Activated CD8-positive, alpha-beta memory T cell treated with anti-CD3 and anti-CD28 coated beads, Interleukin-2, amount 50 U/mL, for 24 hours (primary cell): ENCODE results near the gene EIF2A.
"Not testable (repeated sequence)": the region's sequence is repeated elsewhere in the genome, so short reads cannot be mapped to it uniquely, and the experiment has no call there.

Source experiments
- DNase-seq: peaks from one replicate; pipeline ENCODE4 v3.0.0-alpha.2; 2020; ENCODE audit errors: extremely low read depth

Gene EIF2A

GRCh38 chr3:150543531-150543930, 3.1 kb upstream of the EIF2A start:
- no peak for DNase-seq

DNA sequence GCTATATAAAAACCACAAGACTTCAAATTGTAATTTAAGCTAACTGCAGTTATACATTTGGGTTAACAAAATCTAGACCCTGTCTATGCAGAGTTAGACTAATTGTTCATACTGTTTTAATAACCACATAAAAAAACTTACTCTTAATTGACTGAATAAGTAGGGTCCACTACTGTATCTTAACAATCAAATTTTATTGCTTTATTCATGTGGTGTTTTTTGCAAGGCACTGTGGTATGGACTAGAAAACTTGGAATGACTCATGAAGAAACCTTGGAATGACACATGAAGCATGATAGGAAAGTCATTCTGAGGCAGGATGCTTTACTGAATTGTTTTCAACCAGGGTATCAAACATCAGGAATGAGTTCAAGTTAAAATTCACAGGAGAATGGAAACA, 2.5 kb upstream of the EIF2A start:
- DNase-seq: no peak

- DNase-seq: no peak
Measured at GRCh38 chr3:150544726-150545125, 1.9 kb upstream of the EIF2A start.

DNA sequence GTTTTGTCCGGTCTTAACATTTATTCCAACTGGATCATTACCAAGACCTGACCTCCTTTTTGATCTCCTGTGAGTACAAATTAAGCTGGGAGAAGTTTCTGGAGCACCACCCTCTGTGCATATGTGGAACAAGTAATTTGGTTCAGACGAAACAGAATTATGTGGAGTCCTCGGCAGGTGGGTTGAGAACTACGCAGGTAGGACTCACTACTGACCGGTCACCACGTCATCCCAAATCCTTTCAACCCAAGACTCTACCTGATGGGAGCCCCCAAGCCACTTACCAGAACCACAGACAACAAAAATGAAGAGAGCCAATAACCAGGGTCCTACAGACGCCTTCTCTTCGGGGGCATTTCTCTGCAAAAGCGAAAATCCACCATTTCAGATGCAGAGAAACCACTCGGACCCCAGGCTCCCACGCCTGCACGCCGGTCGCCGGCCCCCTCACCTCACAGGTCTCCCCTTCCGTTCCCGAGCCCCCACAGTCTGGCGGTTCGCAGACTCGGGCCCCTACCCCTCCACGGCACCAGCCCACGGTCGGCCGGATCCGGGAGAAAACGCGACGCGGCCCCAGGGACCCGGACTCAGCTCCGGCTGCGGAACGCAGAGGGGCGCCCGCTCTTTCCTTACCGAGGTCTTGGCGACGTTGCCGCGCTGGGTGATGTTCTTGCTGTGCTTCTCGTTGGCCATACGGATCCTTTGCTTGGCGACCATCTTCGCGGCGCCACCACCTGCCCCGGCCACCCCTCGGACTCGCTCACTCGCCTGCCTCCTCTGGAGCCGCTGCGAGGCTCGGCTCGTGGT, 965 bp upstream of the EIF2A start:
- DNase-seq: no peak

- DNase-seq: no peak
Measured at GRCh38 chr3:150547045-150547741, 606 bp downstream of the EIF2A start.

- DNase-seq: no peak
Measured at GRCh38 chr3:150555859-150556436, 9.4 kb downstream of the EIF2A start.

GRCh38 chr3:150556792-150557191, 10.2 kb downstream of the EIF2A start:
- no peak for DNase-seq

DNA sequence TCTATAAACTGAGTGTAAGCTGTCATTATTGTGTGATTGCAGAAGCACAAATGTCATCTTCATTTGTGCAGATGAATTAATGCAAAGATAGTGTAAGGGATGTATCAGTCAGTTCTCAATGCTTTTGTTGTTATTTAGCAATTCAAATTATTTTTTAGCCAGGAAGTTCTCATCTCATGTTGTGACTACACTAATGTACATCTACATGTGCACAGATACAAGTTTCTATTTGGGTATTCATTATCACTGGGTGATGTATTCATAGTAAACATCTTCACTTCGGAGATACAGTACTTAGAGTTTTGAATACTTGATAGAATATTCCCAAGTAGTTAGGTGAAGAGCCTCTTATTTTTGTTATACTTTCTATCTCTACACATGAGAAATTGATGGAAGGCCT, 11.1 kb downstream of the EIF2A start:
- DNase-seq: no peak

DNA sequence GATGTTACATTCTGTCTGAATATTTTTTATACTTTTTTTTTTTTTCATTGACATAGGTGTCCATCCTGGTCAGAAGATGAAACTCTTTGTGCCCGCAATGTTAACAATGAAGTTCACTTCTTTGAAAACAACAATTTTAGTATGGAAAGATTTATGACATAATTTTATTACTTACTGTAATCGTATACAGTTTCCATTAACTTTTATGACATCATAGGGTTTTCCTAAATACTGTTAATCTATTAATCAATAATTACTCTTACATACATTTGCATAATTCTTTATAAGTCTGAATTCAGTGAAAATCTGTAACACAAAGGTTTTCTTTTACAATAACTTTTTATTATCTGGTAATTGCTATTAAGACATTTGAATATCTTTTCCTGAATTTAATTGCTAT, 17.7 kb downstream of the EIF2A start:
- DNase-seq: no peak

DNA sequence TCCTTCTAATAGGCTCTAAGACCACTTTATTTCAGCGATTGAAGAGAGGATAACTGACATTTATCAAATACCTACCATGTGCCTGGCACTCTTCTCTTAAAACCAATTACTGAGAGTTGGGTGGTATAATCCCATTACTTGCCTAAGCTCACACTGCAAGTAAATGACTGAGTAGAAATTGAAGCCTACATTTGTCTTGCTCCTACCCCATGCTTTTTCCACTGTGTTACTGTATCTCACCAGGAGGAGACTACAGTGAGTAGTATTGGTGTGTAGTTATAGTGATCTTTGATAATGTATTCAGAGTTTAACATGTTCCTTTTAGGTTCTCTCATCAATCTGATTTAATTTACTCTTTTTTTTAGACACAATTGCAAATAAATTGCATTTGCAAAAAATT, 20.7 kb downstream of the EIF2A start:
- no peak for DNase-seq

GRCh38 chr3:150577855-150578254, 31.3 kb downstream of the EIF2A start:
- no peak for DNase-seq

- DNase-seq: no peak
Measured at GRCh38 chr3:150581174-150581573, 34.6 kb downstream of the EIF2A start.

DNA sequence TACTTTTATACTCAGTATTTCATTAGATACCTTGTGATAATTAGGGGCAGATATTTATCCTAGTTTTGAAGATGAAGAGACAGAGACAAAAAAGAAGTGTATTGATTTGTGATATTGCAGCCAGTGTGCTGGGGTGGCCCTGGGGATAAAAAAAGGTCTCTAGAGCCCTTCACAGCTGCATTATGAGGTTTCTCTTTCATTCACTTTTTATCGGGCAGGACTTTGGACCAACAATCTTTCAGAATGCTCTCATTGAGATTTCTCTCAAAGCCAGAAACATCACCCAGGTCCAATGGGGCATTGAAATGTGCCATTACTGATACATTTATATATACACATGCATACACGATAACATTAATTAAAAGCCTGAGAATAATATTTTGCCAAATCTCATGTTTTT, 36.0 kb downstream of the EIF2A start:
- DNase-seq: no peak

- no peak for DNase-seq
Measured at GRCh38 chr3:150583028-150583427, 36.4 kb downstream of the EIF2A start.

- DNase-seq: no peak
Measured at GRCh38 chr3:150588027-150588830, 41.6 kb downstream of the EIF2A start.

DNA sequence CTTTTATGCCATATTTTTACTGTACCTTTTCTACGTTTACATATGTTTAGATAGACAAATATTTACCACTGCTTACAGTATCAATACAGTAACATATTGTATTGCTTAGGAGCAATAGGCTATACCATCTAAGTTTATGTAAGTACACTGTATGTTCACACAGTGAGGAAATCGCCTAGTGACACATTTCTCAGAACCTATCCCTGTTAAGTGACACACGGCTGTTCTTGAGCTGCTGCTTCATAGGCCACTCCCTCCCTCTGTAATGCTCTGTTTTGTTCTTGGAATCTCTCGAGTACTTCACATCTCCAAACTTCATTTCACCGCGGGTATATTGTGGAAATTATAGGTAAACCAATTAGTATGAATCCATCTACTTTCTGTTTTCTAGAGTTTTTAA, 43.2 kb downstream of the EIF2A start:
- DNase-seq: no peak

DNA sequence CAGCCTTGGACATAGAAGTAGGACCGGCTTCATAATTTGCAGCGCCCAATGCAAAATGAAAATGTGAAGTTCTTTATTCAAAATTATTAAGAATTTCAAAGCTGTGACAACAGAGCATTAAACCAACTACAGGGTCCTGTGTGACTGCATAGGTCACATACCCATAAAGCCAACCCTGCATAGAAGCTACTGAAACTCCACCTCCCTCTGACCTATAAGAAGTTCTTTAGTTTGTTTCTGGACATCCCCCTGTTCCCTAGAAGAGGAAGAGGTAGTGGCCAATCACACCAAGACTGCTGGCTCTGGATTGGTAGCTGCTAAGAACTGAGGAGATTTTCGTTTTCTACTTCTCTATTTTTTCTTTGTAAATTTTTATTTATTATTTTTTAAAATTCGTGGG, 47.6 kb downstream of the EIF2A start:
- no peak for DNase-seq

- no peak for DNase-seq
Measured at GRCh38 chr3:150597646-150598045, 51.1 kb downstream of the EIF2A start.

DNA sequence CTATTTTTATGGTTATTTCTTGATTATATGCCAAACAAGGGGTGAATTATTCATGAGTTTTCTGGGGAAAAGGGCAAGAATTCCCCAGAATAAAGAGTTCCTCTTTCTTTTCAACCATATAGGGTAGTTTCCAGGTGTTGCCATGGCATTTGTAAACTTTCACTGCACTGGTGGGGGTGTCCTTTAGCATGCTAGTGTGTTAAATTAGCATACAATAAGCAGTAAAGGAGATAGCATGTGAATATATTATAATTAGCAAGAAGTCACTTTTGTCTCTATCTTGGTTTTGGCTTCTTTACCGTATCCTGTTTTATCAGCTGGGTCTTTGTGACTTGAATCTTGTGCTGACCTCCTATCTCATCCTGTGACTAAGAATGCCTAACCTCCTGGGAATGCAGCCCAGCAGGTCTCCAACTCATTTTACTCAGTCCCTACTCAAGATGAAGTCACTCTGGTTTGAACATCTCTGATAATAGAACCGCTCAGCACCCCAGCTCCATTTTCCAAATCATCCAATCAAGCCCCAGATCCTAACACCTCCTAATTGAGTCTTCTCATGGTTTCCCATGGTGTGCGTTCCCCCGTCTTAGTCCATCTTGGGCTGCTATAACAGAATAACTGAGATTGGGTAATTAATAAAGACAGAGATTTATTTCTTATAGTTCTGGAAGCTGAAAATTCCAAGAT, 53.2 kb downstream of the EIF2A start:
- no peak for DNase-seq

GRCh38 chr3:150600647-150601530, 54.3 kb downstream of the EIF2A start:
- DNase-seq: not testable (repeated sequence)
